H1 (cell line): ENCODE results near the gene SND1.

Source experiments
- POLR2A ChIP-seq, 2 experiments: IDR thresholded peaks; 1 replicate in 1 of 2; 2 replicates in 1 of 2; pipeline ENCODE4 v1.6.1; 2011; ENCODE audit warnings: low read depth in 2 of 2, low read length in 2 of 2, mild to moderate bottlenecking in 2 of 2; ENCODE audit errors: control extremely low read depth in 1 of 2
- TAF1 ChIP-seq: IDR thresholded peaks from 2 replicates; pipeline ENCODE4 v1.6.1; 2011; ENCODE audit warnings: mild to moderate bottlenecking, low read depth, low read length
- TF ChIP-seq, protein P1 (sequence below): IDR thresholded peaks from 2 replicates; pipeline ENCODE4 v1.6.1; 2011; ENCODE audit warnings: low read length, improper control_type of control experiment
- TF ChIP-seq, protein P2 (sequence below), 3 experiments: IDR thresholded peaks; 1 replicate in 2 of 3; 2 replicates in 1 of 3; pipeline versions ENCODE4 v1.5.1 to v1.6.1; 2011; ENCODE audit warnings: low read length in 3 of 3, mild to moderate bottlenecking in 3 of 3, inconsistent platforms in 2 of 3, low read depth in 1 of 3, moderate library complexity in 1 of 3; ENCODE audit not compliant: insufficient read depth in 1 of 3; ENCODE audit errors: control extremely low read depth in 1 of 3

DNA sequence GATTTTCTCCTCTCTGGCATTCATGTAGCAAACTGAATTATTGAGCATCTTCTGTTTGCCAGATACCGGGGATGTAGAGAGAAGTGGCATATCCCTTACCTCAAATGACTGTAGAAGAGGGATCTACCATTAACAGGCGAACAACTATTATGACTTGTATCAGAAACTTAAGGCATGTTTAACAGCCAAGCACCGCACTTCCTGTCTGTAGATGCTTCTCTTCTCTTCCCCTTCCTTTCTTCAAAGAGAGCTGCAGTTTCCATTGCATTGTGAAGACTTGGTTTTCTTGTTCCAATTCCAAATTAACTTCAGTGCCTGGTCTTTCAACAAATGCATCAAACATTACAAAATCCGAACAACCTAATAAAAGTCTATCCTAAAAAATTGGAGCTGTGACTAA lies 330.0 kb downstream of the SND1 start:
- no peak for TF ChIP-seq TAF1
- TF ChIP-seq, protein P1, sequence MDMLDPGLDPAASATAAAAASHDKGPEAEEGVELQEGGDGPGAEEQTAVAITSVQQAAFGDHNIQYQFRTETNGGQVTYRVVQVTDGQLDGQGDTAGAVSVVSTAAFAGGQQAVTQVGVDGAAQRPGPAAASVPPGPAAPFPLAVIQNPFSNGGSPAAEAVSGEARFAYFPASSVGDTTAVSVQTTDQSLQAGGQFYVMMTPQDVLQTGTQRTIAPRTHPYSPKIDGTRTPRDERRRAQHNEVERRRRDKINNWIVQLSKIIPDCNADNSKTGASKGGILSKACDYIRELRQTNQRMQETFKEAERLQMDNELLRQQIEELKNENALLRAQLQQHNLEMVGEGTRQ, result no peak
- no peak for TF ChIP-seq POLR2A (IDR thresholded peaks at IDR 0.05; ENCODE audit: control extremely low read depth in 1 of 2, low read depth in 2 of 2, low read length in 2 of 2)
- TF ChIP-seq, protein P2, sequence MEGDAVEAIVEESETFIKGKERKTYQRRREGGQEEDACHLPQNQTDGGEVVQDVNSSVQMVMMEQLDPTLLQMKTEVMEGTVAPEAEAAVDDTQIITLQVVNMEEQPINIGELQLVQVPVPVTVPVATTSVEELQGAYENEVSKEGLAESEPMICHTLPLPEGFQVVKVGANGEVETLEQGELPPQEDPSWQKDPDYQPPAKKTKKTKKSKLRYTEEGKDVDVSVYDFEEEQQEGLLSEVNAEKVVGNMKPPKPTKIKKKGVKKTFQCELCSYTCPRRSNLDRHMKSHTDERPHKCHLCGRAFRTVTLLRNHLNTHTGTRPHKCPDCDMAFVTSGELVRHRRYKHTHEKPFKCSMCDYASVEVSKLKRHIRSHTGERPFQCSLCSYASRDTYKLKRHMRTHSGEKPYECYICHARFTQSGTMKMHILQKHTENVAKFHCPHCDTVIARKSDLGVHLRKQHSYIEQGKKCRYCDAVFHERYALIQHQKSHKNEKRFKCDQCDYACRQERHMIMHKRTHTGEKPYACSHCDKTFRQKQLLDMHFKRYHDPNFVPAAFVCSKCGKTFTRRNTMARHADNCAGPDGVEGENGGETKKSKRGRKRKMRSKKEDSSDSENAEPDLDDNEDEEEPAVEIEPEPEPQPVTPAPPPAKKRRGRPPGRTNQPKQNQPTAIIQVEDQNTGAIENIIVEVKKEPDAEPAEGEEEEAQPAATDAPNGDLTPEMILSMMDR (IDR thresholded peaks at IDR 0.05; ENCODE audit: control extremely low read depth in 1 of 3, insufficient read depth in 1 of 3, low read depth in 1 of 3, low read length in 3 of 3), result no peak
